ENCODE data around the gene DTNBP1.

Gene DTNBP1

GRCh38 chr6:15500078-15500740 lies 162.6 kb downstream of the DTNBP1 start:
- Histone ChIP-seq H3K4me1 (ENCODE audit: control insufficient read depth, insufficient read depth, low read length) (no peaks in the 10 kb centered on the region), H3K9me3 (ENCODE audit: control insufficient read depth, insufficient read depth, low read length) (no peaks in the 10 kb centered on the region), H3K36me3 (ENCODE audit: control insufficient read depth, insufficient read depth, low read length) (peaks cover 88% of the 10 kb centered on the region)

GRCh38 chr6:15499591-15499990 lies 163.2 kb downstream of the DTNBP1 start:
- Histone ChIP-seq H3K9me3 (ENCODE audit: control insufficient read depth, insufficient read depth, low read length) (no peaks in the 10 kb centered on the region), H3K4me3 (ENCODE audit: low read depth, low read length) (no peak overlapping the region), H3K27me3 (ENCODE audit: control insufficient read depth, insufficient read depth, low read length) (no peaks in the 10 kb centered on the region), H3K9ac (ENCODE audit: low read depth, low read length) (no peak overlapping the region), H3K36me3 (ENCODE audit: control insufficient read depth, insufficient read depth, low read length) (peaks cover 86% of the 10 kb centered on the region), H3K4me1 (ENCODE audit: control insufficient read depth, insufficient read depth, low read length) (peaks cover 3% of the 10 kb centered on the region)

More at GRCh38 chr6:15500078-15500740, 162.6 kb downstream of the DTNBP1 start:
- Histone ChIP-seq H3K9ac (ENCODE audit: low read depth, low read length) (no peak overlapping the region), H3K4me3 (ENCODE audit: low read depth, low read length) (no peak overlapping the region), H3K27me3 (ENCODE audit: control insufficient read depth, insufficient read depth, low read length) (no peaks in the 10 kb centered on the region)

GRCh38 chr6:15499125-15499524 lies 163.7 kb downstream of the DTNBP1 start:
- peaks cover 81% of the 10 kb centered on the region for H3K36me3 ChIP-seq (ENCODE audit: control insufficient read depth, insufficient read depth, low read length)
- H3K4me3 ChIP-seq (ENCODE audit: low read depth, low read length): no peak overlapping the region
- no peak overlapping the region for H3K9ac ChIP-seq (ENCODE audit: low read depth, low read length)
- no peaks in the 10 kb centered on the region for H3K27me3 ChIP-seq (ENCODE audit: control insufficient read depth, insufficient read depth, low read length)
- no peaks in the 10 kb centered on the region for H3K9me3 ChIP-seq (ENCODE audit: control insufficient read depth, insufficient read depth, low read length)
- peaks cover 3% of the 10 kb centered on the region for H3K4me1 ChIP-seq (ENCODE audit: control insufficient read depth, insufficient read depth, low read length)

- Histone ChIP-seq H3K9me3 (ENCODE audit: control insufficient read depth, insufficient read depth, low read length) (no peaks in the 10 kb centered on the region), H3K9ac (ENCODE audit: low read depth, low read length) (no peak overlapping the region)
These were observed 164.2 kb downstream of the DTNBP1 start for GRCh38 chr6:15498640-15499039.

GRCh38 chr6:15496345-15497131 lies 166.3 kb downstream of the DTNBP1 start:
- Histone ChIP-seq H3K9me3 (ENCODE audit: control insufficient read depth, insufficient read depth, low read length) (no peaks in the 10 kb centered on the region), H3K4me3 (ENCODE audit: low read depth, low read length) (no peak overlapping the region), H3K9ac (ENCODE audit: low read depth, low read length) (no peak overlapping the region), H3K27me3 (ENCODE audit: control insufficient read depth, insufficient read depth, low read length) (no peaks in the 10 kb centered on the region), H3K4me1 (ENCODE audit: control insufficient read depth, insufficient read depth, low read length) (peaks cover 28% of the 10 kb centered on the region), H3K36me3 (ENCODE audit: control insufficient read depth, insufficient read depth, low read length) (peaks cover 61% of the 10 kb centered on the region)

More at GRCh38 chr6:15498640-15499039, 164.2 kb downstream of the DTNBP1 start:
- Histone ChIP-seq H3K36me3 (ENCODE audit: control insufficient read depth, insufficient read depth, low read length) (peaks cover 76% of the 10 kb centered on the region), H3K4me3 (ENCODE audit: low read depth, low read length) (no peak overlapping the region), H3K4me1 (ENCODE audit: control insufficient read depth, insufficient read depth, low read length) (peaks cover 8% of the 10 kb centered on the region), H3K27me3 (ENCODE audit: control insufficient read depth, insufficient read depth, low read length) (no peaks in the 10 kb centered on the region)

GRCh38 chr6:15495375-15495901 lies 167.4 kb downstream of the DTNBP1 start:
- no peak overlapping the region for H3K4me3 ChIP-seq (ENCODE audit: low read depth, low read length)

GRCh38 chr6:15493437-15494168 lies 169.2 kb downstream of the DTNBP1 start:
- Histone ChIP-seq H3K4me3 (ENCODE audit: low read depth, low read length) (peak overlapping the region; percentile 28), H3K36me3 (ENCODE audit: control insufficient read depth, insufficient read depth, low read length) (peaks cover 49% of the 10 kb centered on the region), H3K9ac (ENCODE audit: low read depth, low read length) (no peak overlapping the region), H3K9me3 (ENCODE audit: control insufficient read depth, insufficient read depth, low read length) (no peaks in the 10 kb centered on the region), H3K4me1 (ENCODE audit: control insufficient read depth, insufficient read depth, low read length) (peaks cover 38% of the 10 kb centered on the region), H3K27me3 (ENCODE audit: control insufficient read depth, insufficient read depth, low read length) (no peaks in the 10 kb centered on the region)

More at GRCh38 chr6:15495375-15495901, 167.4 kb downstream of the DTNBP1 start:
- Histone ChIP-seq H3K4me1 (ENCODE audit: control insufficient read depth, insufficient read depth, low read length) (peaks cover 35% of the 10 kb centered on the region), H3K27me3 (ENCODE audit: control insufficient read depth, insufficient read depth, low read length) (no peaks in the 10 kb centered on the region), H3K9me3 (ENCODE audit: control insufficient read depth, insufficient read depth, low read length) (no peaks in the 10 kb centered on the region), H3K36me3 (ENCODE audit: control insufficient read depth, insufficient read depth, low read length) (peaks cover 51% of the 10 kb centered on the region), H3K9ac (ENCODE audit: low read depth, low read length) (no peak overlapping the region)

GRCh38 chr6:15491986-15492269 lies 170.9 kb downstream of the DTNBP1 start:
- H3K9me3 ChIP-seq (ENCODE audit: control insufficient read depth, insufficient read depth, low read length): no peaks in the 10 kb centered on the region
- no peaks in the 10 kb centered on the region for H3K27me3 ChIP-seq (ENCODE audit: control insufficient read depth, insufficient read depth, low read length)
- no peak overlapping the region for H3K9ac ChIP-seq (ENCODE audit: low read depth, low read length)
- H3K36me3 ChIP-seq (ENCODE audit: control insufficient read depth, insufficient read depth, low read length): peaks cover 52% of the 10 kb centered on the region
- no peak overlapping the region for H3K4me3 ChIP-seq (ENCODE audit: low read depth, low read length)
- peaks cover 38% of the 10 kb centered on the region for H3K4me1 ChIP-seq (ENCODE audit: control insufficient read depth, insufficient read depth, low read length)

- Histone ChIP-seq H3K4me3 (ENCODE audit: low read depth, low read length) (no peak overlapping the region), H3K9me3 (ENCODE audit: control insufficient read depth, insufficient read depth, low read length) (no peaks in the 10 kb centered on the region), H3K9ac (ENCODE audit: low read depth, low read length) (no peak overlapping the region), H3K36me3 (ENCODE audit: control insufficient read depth, insufficient read depth, low read length) (peaks cover 50% of the 10 kb centered on the region), H3K4me1 (ENCODE audit: control insufficient read depth, insufficient read depth, low read length) (peaks cover 38% of the 10 kb centered on the region), H3K27me3 (ENCODE audit: control insufficient read depth, insufficient read depth, low read length) (no peaks in the 10 kb centered on the region)
These were observed 171.4 kb downstream of the DTNBP1 start for GRCh38 chr6:15491255-15491985.

GRCh38 chr6:15490242-15491100 lies 172.4 kb downstream of the DTNBP1 start:
- Histone ChIP-seq H3K9me3 (ENCODE audit: control insufficient read depth, insufficient read depth, low read length) (no peaks in the 10 kb centered on the region), H3K9ac (ENCODE audit: low read depth, low read length) (no peak overlapping the region), H3K4me3 (ENCODE audit: low read depth, low read length) (no peak overlapping the region), H3K36me3 (ENCODE audit: control insufficient read depth, insufficient read depth, low read length) (peaks cover 40% of the 10 kb centered on the region), H3K27me3 (ENCODE audit: control insufficient read depth, insufficient read depth, low read length) (no peaks in the 10 kb centered on the region), H3K4me1 (ENCODE audit: control insufficient read depth, insufficient read depth, low read length) (peaks cover 42% of the 10 kb centered on the region)
